Testis (tissue), 3 donors: ENCODE measurements around the gene RETREG2. TPM values are rescaled to one million over a fixed set of nuclear protein-coding genes. Genes with fewer than 3 reads are reported as not detected.
A peak's percentile ranks its signal among the peaks of the same experiment; 100 is the strongest.

ENCODE experiments used
- DNase-seq: peaks from one replicate; pipeline ENCODE4 v3.0.0-alpha.2; 2019
- H3K27ac ChIP-seq, 2 donors: fragments of 200-600 bp; sonication (generic); one replicate each; pipeline ENCODE4 v1.5.1; 2019
- H3K27me3 ChIP-seq: fragments of 200-600 bp; sonication (generic); one replicate; pipeline ENCODE4 v1.5.1; 2019
- H3K36me3 ChIP-seq: fragments of 200-600 bp; sonication (generic); one replicate; pipeline ENCODE4 v1.5.1; 2017; ENCODE audit warnings: low read depth; ENCODE audit errors: missing control alignments
- H3K4me1 ChIP-seq: fragments of 200-600 bp; sonication (generic); one replicate; pipeline ENCODE4 v1.5.1; 2019
- H3K4me3 ChIP-seq, 2 donors: fragments of 200-600 bp; sonication (generic); one replicate each; pipeline ENCODE4 v1.5.1; 2017 to 2019
- H3K9me3 ChIP-seq: fragments of 200-600 bp; sonication (generic); one replicate; pipeline ENCODE4 v1.5.1; 2017
- POLR2A ChIP-seq: fragments of 450-650 bp; IDR thresholded peaks from one replicate; pipeline ENCODE4 v1.6.1; 2017; ENCODE audit warnings: antibody characterized with exemption, mild to moderate bottlenecking, moderate library complexity
- WGBS, 2 donors: methylation state at CpG; one replicate each; pipeline ENCODE4 v1.1.5; 2018; 5-methylcytosine and 5-hydroxymethylcytosine counted together
- intact Hi-C: fragments of 100-400 bp; cut with DNase I; formaldehyde crosslinking; loops from one replicate; pipeline ENCODE4 v1.15.1; 2023; ENCODE audit warnings: low total_unique reads
- polyA plus RNA-seq: library from polyadenylated mRNA; stranded (reverse); fragments of 350-450 nt; fragmentation: Illumina TruSeq; extraction: RNeasy Lipid Tissue Mini Kit (QIAGEN cat#74804); gene quantifications from one replicate; pipeline ENCODE4 v1.2.3, GENCODE V29; 2014; ENCODE audit warnings: low read depth, low replicate concordance; ENCODE audit not compliant: insufficient read depth
- total RNA-seq, 2 donors: library from RNA; depleted of rRNA; stranded (reverse); fragments of >200 nt; gene quantifications; one replicate each; pipeline ENCODE4 v1.2.3, GENCODE V29; 2016
- TF ChIP-seq, protein P1 (sequence below), 3 experiments: fragments of 450-650 bp in 2 of 3; fragments of 200-600 bp in 1 of 3; sonication (generic) in 1 of 3; IDR thresholded peaks; one replicate each; pipeline ENCODE4 v1.5.1; 2016 to 2019; ENCODE audit warnings: antibody characterized with exemption in 3 of 3, mild to moderate bottlenecking in 2 of 3, moderate library complexity in 1 of 3

The RETREG2 gene
- total and polyA plus RNA-seq, 3 donors from 2014 or later = 135 to 441 (median 138) TPM

DNA sequence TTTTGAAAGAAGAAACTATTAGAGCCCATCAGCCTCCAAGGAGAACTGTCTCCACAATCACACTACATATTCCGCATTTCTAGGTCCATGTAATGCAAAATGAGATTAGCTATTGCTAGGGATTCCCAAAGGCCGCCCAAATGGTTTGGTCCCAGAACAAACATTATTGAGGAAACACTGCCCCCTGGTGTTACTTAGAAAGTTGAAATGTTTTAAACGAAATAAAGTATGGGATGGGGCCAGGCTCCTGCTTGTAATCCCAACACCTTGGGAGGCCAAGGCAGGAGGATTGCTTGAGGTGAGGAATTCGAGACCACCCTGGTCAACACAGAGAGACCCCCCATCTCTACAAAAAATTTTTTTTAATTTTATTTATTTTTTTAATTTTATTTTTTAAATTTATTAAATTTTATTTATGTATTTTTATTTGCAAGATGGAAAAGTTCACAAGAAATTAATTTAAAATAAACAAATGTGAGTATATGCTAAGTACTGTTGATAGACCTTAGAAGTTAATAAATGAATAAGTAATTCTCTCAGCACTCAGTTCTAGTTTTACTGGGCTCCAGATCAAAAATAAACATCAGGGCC, 22.9 kb upstream of the RETREG2 start:
- Histone ChIP-seq H3K9me3 (no peaks in the 10 kb centered on the region), H3K36me3 (no peaks in the 10 kb centered on the region), H3K27ac (no peak overlapping the region), H3K4me1 (no peaks in the 10 kb centered on the region), H3K4me3 (no peak overlapping the region), H3K27me3 (no peaks in the 10 kb centered on the region)
- intact Hi-C loops = loop anchor here (10.0 kb wide), 1 partner anchor 100 kb away; no protein-coding TSS in a partner anchor
- 20 to 27% methylated on average over 4 of the region's 4 CpGs for WGBS, 2 donors
- DNase-seq = peak; percentile 49
- TF ChIP-seq POLR2A = no peak
- TF ChIP-seq, protein P1, sequence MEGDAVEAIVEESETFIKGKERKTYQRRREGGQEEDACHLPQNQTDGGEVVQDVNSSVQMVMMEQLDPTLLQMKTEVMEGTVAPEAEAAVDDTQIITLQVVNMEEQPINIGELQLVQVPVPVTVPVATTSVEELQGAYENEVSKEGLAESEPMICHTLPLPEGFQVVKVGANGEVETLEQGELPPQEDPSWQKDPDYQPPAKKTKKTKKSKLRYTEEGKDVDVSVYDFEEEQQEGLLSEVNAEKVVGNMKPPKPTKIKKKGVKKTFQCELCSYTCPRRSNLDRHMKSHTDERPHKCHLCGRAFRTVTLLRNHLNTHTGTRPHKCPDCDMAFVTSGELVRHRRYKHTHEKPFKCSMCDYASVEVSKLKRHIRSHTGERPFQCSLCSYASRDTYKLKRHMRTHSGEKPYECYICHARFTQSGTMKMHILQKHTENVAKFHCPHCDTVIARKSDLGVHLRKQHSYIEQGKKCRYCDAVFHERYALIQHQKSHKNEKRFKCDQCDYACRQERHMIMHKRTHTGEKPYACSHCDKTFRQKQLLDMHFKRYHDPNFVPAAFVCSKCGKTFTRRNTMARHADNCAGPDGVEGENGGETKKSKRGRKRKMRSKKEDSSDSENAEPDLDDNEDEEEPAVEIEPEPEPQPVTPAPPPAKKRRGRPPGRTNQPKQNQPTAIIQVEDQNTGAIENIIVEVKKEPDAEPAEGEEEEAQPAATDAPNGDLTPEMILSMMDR (IDR thresholded peaks at IDR 0.05) = peak; percentile 62 to 75 (median 68)

DNA sequence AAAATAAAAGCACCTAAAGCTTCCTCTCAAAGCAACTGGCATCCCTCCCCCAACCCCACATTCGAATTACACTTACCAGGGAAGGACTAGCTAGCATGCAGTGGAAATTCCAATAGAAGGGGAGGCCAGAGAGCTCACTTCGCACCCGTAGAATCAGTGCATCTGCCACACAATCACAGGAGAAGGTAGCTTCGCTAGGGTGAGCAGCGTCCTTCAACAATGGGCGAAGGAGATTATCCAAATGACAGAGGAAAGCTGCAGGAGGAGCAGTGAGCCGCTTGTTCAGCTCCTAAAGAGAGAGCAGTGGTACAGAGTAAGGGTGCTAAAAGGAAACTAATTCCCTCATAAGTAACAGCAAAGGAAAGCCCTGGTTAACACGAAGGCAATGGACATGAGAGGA, 20.7 kb upstream of the RETREG2 start:
- H3K27ac ChIP-seq = no peak overlapping the region
- no peaks in the 10 kb centered on the region for H3K36me3 ChIP-seq
- TF ChIP-seq, protein P1 (IDR thresholded peaks at IDR 0.05) = no peak
- no peak for TF ChIP-seq POLR2A
- intact Hi-C loops = loop anchor here (10.0 kb wide), 1 partner anchor 103 kb away; no protein-coding TSS in a partner anchor
- no peaks in the 10 kb centered on the region for H3K4me1 ChIP-seq
- no peak for DNase-seq
- H3K9me3 ChIP-seq = no peaks in the 10 kb centered on the region
- no peaks in the 10 kb centered on the region for H3K27me3 ChIP-seq
- WGBS, 2 donors = 87 to 93% methylated on average over 8 of the region's 8 CpGs
- no peak overlapping the region for H3K4me3 ChIP-seq

DNA sequence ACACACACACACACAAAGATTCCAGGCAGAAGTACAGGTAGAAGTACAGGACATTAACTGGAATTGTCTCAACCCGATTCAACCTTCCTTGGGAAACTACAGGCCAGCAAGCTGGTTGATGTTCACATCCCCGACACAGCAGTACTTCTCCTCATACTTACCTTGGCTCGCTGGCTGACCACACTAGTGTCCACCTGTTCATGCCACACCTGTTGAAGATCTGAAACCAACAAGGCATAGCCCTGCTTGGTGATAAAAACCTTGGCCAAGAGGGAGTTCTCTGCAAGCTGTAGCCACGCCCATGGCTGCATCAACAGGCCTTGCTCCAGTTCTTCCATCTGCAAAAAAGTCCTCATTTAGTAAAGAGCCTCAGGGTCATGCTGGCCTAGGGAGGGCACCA, 20.1 kb upstream of the RETREG2 start:
- Histone ChIP-seq H3K4me1 (no peaks in the 10 kb centered on the region), H3K36me3 (no peaks in the 10 kb centered on the region), H3K4me3 (no peak overlapping the region), H3K27me3 (no peaks in the 10 kb centered on the region), H3K9me3 (no peaks in the 10 kb centered on the region), H3K27ac (no peak overlapping the region)
- 94 to 96% methylated on average over 4 of the region's 4 CpGs for WGBS, 2 donors
- intact Hi-C loops = loop anchor here (10.0 kb wide), 1 partner anchor 103 kb away; no protein-coding TSS in a partner anchor
- TF ChIP-seq, protein P1 (IDR thresholded peaks at IDR 0.05) = no peak
- no peak for TF ChIP-seq POLR2A
- DNase-seq = no peak

DNA sequence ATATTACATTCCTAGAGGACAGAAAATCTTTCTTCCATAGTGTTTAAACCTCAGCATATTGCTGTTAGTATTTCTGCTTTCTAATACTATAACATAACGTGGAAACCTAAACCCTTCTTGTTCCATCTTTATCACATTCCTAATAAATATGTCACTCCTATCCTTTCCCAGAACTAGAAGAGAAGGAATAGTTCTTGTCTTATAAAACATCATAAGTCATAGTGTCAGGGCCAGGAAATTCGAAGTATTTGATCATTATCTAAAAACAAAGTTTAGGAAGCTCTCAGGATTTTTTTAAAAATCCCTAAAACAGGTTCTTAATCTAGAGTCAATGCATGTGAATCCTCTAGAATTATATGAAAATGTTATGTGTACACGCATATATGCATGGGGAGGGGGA, 19.5 kb upstream of the RETREG2 start:
- no peak for DNase-seq
- no peaks in the 10 kb centered on the region for H3K4me1 ChIP-seq
- intact Hi-C loops = loop anchor here (10.0 kb wide), 1 partner anchor 104 kb away; no protein-coding TSS in a partner anchor
- H3K27me3 ChIP-seq = no peaks in the 10 kb centered on the region
- H3K36me3 ChIP-seq = no peaks in the 10 kb centered on the region
- no peaks in the 10 kb centered on the region for H3K9me3 ChIP-seq
- no peak for TF ChIP-seq POLR2A
- TF ChIP-seq, protein P1 (IDR thresholded peaks at IDR 0.05) = no peak
- H3K4me3 ChIP-seq = no peak overlapping the region
- no peak overlapping the region for H3K27ac ChIP-seq
- 74 to 88% methylated on average over 3 of the region's 3 CpGs for WGBS, 2 donors

DNA sequence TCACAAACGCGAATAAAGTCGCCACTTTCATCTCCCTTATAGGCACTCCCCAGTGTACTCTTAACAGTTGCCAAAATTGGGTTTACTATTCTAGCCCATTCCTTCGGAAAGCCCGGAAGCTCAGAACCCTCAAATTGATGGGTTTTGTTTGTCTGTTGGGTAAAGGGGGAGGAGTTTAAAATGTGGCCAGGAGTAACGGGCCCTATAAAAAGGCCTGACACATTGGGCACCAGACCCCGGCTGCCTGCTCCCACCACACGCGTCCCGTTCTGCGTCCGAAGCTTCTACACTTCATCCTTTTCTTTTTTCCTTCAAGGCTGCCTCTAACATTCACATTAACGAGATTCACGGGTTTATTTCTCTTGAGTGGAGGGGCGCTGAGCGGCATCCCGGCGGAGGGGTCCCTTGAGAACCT, 18.3 kb upstream of the RETREG2 start:
- no peak for DNase-seq
- Histone ChIP-seq H3K36me3 (no peaks in the 10 kb centered on the region), H3K9me3 (no peaks in the 10 kb centered on the region), H3K27me3 (no peaks in the 10 kb centered on the region), H3K27ac (peak overlapping the region; percentile 93 to 96), H3K4me3 (peak overlapping the region; percentile 67 to 85), H3K4me1 (no peaks in the 10 kb centered on the region)
- 7% methylated on average over 18 of the region's 18 CpGs for WGBS, 2 donors
- no peak for TF ChIP-seq POLR2A
- TF ChIP-seq, protein P1 (IDR thresholded peaks at IDR 0.05) = no peak
- intact Hi-C loops = loop anchor here (5.0 to 10.0 kb wide), 2 partner anchors 105 to 133 kb away; no protein-coding TSS in a partner anchor
